ENCODE data around the gene CELF2.

The CELF2 gene

DNA sequence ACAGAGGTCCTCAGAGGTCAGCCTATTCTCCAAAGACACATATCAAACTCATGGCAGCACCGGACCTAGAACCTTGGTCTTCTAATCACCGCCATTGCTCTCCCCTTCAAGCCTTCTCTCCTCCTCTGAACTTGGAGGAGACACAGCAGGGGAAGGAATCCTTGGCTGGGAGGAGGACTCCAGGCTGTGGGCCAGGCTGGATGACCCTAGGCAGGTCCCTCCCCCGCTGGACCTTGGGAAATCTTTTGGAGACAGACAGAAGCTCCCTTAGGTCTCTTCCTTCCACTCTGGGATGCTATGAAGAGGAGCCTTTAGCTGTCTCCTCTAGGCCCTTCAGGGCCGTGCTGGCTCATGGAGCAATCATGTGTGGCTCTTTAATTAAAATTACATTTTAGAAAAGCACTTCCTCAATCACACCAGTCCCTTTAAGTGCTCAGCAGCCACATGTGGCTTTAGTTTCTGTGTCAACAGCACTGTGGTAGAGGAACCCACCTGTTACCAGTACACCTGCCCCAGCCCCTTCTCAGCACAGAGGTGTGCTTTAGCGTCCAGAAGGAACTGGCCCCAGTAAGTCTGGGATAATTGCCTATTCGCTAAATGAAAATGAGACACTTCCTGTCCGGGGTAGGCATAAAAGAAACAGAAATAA is 238.2 kb downstream of the CELF2 start:
- DNase-seq = no peak

DNA sequence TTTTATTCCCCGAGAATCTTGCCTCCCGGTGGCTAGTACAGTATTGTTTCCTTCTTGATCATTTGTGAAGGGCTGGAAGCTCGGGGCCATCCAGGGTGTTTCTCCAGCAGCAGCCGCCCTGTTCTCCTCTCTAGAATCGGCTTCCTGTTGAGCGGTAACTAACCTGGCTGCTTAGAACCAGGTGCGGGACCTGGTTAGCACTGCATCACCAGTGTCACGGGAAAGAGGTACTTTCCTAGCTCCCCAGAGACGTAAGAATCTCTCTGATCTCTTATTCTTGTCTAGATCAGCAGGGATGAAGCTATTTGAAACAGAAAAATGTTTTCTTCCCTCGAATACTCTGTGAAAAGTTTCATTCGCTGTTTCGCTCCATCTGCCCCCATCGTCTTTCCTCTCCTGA is 239.2 kb downstream of the CELF2 start:
- DNase-seq = no peak

DNA sequence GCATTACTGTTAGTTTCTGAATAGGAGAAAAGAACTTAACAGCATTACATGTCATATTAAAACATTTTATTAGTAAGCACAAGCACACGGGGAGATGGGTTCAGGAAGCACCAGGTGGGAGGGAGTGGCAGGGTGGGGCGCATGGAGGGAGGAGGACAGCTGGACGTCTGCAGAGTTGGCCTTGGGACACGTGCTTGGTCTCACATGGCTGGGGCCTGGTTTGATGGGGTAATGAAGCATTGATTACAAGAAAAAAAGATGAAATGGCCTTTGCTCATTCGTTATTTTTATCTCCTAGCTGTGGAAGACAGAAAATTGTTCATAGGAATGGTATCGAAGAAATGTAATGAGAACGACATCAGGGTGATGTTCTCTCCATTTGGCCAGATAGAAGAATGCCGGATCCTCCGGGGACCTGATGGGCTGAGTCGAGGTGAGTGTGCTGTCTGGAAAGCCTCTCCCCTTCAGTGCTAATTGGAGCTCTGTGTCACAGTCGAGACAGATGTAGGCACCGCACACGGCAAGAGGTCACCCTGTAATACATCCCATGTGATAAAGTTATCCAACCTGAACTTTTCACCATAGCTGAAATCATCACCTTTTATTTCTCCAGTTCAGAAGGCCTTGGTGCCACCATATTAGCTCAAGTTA is 239.9 kb downstream of the CELF2 start:
- no peak for DNase-seq

DNA sequence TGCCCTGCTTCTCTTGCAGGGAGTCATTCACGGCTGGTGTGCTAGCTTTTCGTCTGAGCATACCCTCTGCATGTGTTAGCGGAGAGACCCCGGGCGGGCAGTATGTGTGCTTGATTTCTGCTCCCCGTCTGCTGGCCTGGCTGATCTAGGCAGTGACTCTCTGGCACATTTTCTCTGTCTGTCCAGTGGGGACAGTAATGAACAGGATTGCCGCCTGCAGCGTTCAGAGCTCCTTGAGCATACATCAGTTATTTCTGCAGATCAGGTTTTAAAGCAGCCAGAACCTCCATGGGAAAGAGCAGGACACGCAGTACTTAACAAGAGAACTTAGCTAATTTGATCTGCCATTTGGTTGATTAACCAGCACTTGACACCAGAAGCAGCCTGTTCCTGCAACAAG is 242.5 kb downstream of the CELF2 start:
- no peak for DNase-seq

DNA sequence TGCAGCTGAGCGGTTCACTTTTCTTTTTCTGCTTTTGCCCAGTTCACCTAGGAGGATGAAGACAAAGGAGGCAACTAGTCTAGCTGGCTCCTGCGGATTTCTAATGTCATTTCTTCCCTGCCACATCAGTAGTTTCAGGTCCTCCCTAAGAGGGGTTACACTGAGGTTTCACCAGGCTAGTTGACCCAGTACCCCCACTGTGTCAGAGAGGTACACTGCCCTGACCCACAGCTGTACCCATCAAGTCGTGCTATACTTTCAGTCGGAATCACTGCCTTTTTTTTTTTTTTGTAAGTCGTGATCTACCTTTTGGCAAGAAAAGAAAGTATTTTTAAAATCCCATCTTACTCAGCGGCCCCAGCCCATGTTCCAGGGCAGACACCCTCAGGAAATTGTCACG is 243.5 kb downstream of the CELF2 start:
- DNase-seq = no peak

DNA sequence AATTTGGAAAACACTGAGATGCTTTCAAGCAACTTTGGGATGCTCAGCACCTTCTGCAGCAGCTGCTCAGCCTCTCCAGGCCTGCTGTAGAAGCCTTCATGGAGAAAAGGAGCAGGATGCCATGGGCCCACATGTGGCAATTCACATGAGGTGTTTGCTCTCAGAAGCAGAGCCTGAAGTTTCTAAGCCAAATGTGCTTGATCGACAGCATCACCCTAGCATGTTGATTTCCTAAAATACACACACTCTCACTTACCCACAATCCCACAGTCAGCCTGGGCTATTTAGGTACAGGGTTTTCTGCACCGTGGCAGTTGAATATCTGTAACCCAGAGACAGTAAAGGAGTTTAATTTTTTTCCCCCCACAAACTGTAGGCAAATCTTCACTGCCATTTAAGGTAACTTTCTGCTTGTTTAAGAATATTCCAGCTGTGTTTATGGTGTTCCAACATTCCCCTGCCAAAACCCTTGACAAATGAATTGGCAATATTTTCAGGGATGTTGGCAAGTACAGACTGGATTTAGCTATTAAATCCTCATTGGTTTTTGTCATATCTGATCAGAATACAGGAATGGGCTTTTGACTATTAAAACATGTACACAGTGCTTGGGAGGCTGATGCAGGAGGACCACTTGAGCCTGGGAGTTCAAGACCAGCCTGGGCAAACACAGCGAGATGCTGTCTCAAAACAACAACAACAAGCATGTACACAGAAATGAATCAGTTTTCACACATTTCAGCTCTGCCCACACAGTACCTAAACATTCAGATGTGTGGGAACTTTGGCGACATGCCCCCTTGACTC is 244.2 kb downstream of the CELF2 start:
- no peak for DNase-seq

DNA sequence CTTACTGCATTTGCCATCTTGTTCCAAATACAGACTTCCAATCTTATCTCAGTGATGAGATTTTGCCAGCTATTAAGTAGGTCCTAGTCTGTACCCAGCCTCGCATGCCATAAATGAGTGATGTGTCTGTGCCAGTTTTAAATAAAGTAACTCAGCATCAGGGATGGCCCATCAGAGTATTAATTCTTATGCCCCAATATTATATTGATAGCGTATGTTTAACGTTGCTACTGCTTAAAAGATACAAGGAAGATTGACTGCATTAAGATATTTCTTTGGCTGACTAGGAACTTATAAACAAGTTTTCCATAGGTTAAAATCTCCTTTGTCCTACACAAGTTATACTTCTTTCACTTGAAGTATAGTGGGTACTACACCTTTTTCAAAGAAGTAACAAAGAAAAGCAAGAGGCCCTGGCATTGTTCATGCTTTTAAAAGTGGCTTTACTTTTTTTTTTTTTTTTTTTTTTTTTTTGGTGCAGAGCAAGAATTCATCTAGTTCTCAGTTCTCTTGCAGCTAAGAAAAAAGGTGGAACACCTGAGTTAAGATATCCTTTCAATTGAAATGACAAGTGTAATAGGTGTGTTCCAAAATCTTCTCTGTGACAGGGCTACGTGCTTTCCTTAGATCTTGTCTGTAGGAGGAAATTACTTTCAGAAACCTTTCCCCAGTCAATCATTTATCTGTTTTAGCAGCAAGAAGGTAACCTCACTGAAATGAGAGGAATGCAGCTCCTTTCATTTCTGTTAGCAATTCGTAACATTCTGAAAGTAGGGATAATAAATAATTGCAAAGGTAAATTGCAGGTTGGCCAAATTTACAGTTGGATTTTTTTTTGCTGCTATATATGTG is 245.0 kb downstream of the CELF2 start:
- no peak for DNase-seq

DNA sequence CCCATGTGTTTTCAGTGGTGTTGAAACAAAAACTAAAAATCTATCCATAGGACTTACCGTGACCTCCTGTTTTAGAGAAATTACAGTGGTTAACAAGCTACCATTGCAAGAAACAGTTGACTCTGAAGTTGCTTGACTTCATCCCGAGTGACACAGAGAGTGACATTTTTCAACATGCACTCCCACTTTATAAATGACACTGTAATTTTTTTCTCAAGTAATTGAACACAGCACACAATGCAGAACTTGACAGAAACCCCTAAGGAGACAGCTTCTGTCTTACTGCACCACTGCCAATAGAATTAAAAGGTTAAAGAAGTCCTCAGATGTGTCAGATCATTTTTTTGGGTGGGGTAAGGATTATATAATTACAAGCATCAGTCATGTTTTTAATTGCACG is 246.1 kb downstream of the CELF2 start:
- DNase-seq = no peak

DNA sequence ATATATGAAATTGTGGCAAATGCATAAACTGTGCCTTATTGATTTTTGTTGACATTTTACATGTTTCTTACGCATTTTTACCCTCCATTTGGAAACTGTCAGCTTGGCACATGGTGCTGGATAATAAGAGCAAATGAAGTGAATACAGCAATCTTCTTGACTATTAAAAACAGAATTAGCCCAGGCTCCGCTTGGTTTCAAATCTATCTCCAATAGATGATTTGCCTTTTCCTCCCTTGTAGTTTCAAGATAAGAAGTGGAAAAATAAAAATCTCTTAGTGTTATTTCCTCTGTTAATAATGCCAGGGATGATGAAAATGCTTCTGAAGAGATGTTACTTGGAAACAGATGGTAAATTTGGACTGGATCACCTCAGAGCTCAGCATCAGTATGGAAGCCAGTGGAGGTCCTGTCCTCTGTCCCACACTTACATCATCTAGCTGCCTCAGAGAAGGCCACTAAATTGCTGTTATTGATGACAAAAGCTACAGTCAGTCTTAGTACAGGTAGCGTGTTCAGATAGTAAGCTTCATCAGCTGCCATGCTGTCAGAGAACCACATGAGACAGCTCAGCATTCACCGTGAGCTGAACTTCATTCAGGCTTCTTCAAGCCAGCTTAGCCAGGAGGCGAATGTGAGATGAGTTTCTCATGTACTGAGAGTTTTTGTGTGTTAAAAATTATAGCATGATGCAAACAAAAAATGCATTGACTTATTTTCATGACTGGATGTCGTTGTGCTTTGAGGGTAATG is 246.8 kb downstream of the CELF2 start:
- DNase-seq = no peak

DNA sequence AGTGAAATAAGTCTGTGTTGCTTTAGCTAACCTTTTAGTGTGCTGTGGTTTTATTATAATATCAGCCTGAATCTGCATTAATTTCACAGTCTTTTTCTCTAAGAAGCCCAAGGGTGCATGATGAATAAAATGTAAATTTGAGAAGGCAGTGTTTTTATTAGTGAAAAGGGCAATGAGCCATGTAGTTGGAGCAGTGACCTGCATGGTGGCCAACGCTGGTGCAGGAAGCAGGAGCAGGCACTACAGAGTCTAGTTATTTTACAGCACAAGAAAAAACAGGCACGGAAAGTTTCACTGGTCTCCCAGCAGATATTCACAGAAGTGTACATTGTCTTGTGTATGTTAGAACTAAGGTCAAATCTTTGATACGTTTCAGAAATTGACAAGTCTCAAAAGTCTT is 247.8 kb downstream of the CELF2 start:
- no peak for DNase-seq

DNA sequence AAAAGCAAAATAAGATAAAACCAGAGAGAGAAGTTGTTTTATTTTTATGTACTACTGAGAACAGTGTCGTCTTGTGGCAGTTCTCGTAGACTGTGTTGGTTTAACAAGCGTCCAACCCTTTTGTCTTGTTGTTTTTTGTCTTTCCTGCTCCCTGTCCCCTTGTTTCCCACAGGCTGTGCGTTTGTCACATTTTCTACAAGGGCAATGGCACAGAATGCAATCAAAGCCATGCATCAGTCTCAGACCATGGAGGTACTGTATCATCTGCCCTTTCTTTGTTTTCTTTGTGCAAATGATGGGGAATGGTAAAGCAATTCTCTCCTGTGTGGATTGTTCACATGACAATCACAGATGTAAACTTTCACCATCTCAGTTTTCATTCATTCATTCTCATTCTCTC is 248.8 kb downstream of the CELF2 start:
- DNase-seq = no peak

DNA sequence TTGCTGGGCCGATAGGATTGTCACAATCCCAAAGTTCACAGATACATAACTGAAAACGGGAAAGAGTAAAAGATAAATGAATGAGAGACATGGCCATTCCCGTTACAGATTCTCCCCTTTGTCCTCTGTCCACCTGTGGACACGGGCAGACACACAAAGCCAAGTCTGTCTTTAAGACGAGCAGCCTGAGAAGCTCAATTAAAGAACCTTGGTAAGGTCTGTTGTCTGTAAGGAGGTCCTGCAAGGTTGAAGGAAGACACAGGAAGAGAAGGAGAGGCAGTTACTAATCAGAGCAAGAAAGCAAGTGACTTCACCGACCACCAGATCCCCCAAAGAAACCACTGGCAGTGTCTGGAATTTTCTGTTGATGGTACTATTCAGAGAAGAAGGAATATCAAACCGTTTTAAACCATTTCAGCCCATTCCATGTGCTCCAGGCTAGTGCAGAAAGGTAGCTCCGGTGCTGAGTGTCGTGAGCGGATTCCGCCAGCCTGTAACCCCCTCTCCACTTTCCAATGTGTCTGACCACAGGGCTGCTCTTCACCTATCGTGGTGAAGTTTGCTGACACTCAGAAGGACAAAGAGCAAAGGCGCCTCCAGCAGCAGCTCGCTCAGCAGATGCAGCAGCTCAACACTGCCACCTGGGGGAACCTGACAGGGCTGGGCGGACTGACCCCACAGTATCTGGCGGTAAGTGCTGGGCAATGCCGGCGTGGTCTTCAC is 252.6 kb downstream of the CELF2 start:
- DNase-seq = no peak

DNA sequence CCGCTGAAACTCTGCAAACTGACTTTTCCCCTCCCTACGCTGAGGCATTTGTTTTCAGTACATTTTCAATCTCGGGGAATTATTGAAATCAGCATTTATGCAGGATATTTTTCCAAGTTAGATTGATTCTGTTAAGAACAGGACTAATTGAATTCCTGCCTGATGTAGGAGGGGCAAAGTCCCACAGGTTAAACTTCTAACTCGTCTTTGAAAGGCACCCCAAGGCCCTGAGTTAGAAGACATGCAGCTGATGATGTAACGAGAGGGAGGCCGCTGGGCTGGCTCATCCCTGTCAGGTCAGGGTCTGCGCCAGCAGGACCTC is 253.1 kb downstream of the CELF2 start:
- no peak for DNase-seq

DNA sequence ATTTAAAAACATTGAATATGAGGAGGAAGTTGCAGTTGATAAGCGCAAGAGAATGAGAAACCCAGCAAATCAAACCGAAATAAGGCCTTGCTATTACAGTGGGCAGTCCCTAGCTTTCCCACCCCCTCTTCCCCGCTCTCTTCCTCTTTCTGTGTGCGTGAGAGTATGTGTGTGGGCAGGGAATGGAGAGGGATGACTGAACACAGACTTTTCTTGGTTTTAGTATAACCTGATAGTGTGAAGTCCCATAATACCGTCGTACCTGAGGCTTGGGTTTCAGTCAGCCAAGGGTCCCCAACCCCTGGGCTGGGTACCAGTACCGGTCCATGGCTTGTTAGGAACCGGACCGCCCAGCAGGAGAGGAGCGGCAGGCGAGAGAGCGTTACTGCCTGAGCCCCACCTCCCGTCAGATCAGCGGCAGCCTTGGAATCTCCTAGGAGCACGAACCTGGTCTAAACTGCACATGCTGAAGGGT is 255.3 kb downstream of the CELF2 start:
- DNase-seq = no peak

DNA sequence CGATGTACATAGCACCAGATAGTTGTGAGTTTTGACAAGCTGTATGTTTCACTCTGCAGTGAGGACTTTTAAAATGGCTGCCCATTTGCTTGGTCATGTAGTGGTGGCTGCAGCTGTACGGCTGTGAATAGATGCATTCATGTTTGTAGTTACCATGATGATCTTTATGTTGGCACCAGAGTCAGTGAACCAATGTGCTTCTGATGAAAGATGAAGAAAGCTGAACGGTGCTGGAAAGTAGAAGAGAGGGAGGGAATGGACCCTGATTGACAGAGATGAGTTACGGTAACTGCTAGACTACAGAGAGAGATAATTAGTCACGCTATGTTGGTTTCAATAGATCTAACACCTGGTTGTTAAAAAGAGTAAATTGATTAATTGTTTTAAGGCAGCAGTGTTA is 256.8 kb downstream of the CELF2 start:
- no peak for DNase-seq

DNA sequence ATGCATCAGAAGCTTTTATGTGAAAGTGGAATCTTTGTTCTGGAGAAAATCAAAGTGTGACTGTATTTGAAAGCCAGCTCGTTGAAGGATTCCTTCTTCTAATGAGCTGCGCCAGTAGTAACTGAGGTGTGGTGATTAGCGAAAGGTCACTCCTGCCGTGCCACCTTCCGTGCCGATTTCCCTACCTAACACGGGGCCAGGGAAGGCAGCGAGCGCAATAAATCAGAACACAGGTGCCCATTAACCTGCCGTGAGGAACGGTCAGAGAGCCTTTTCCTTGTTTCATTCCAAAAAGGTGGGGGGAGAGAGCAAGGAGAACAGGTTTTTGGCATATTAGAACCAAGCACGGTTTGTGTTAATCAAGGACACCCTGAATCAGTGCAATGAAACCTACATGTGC is 258.0 kb downstream of the CELF2 start:
- DNase-seq = no peak

DNA sequence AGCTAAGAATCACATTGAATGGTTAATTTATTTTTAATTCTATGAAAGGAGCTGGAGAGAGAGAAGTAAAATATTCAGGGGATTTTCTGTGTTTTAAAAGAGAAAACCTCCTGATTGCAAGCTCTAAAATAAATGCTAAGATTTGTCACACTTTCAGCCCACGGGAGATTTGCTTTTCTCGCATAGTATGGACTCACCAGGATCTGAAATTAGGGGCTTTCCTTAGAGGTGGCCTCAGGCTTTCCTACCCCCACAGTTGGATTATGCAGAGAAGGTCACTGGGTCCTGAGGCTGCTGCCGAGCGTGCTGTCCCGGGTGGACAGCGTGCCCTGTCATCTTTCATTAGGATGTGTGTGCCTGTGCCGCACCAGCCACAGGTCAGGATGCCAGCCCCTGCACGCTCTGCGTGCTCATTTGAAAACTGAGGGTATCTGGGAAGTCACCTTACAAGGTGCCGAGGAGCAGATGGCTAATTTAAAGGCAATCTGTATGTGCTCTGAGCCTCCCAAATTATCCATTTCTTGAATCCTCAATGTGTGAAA is 258.8 kb downstream of the CELF2 start:
- DNase-seq = no peak

DNA sequence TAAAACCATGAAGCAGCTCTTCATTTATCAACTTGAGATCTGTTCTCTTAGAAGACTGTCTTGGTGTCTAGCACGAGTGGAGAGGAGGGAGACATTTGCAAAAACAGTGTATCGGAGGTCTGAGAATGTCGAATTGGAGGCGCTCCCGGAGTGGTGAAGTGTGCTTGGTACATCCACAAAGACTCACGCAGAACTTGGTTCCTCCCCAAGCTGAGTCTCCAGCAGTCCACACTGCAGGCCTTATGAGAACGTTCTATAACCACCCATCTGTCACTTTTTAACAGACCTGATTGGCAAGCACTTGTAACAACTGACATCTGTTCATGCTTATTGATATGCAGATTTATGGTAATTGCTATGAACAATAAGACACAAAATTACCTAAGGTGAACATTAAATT is 261.6 kb downstream of the CELF2 start:
- DNase-seq = peak; percentile 87

DNA sequence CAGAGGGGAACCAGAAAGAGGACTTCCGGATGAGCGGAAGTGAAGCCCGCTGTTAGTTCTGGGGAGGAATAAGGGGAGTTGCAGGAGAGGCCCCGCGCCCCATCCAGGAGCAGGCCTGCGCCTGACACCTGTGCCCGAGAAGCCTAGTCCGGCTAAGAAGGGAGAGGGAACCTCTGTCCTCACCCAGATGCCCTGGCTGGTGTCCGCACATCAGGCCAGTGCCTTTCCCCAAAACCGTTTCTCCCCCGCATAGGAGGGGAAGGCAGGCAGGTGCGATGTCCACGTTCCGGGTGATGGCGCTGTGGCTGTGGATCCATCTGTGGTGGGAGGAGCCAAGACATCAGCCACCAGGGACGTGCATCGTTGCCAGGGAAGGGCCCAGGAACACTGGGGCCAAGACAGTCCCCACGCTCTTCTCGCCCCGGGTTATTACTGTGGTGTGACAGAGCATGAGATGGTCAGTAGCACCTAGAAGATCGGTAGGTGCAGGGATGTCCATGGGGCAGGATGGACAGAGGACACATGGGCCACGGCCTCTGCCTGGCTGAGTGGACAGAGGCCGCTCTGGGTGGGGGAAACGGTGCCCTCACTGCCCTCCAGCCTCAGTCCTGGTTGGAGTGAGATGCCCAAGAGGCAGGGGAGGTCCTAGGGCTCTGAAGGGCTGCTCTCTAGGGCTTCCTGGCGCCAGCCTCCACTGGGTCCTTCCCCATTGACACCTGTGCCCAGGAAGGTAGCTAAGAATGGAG is 262.7 kb downstream of the CELF2 start:
- DNase-seq = no peak

DNA sequence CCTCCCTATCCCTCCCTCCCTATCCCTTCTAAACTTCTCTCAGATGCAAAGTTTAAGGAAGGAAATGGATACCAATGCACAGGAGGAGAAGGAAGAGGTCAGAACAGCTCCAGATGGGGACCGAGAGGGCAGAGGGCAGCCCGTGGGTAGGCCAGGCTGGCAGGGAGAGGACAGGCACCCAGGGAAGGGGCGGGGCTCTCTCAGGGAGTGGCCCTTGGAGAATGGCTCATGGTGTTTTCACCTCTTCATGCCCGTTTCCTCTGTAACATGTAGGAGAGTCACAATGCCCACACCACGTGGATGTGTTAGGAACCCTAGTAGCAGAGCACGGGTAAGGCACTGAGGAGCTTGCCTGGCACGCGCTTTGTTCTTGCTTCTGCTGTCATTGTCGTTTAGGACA is 264.5 kb downstream of the CELF2 start:
- DNase-seq = no peak

DNA sequence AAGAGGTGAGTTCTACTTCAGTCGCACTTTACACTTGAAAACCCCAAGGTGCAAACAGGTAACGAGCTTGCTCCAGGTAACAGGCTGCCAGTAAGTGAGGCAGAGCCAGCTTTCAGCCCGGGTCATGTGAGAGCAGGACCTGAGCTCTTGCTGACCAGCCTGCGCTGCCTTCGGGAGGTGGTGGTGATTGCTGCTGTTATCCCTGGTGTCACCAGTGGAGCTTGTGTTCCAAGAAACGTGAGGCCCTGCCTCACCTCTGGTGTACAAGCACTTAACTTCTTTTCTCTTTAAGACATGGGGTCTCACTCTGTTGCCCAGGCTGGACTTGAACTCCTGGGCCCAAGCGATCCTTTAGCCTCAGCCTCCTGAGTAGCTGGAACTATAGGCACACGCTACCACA is 265.0 kb downstream of the CELF2 start:
- no peak for DNase-seq

All from DMS 273 treated with DMSO at 0.1 percent for 48 hours (cell line).